Astrocyte of the hippocampus (primary cell): Measurements from ENCODE around the gene MYADML2.

Source experiments
- DNase-seq: peaks from one replicate; pipeline ENCODE4 v3.0.0; 2011; ENCODE audit warnings: low read depth, low spot score

The MYADML2 gene

DNA sequence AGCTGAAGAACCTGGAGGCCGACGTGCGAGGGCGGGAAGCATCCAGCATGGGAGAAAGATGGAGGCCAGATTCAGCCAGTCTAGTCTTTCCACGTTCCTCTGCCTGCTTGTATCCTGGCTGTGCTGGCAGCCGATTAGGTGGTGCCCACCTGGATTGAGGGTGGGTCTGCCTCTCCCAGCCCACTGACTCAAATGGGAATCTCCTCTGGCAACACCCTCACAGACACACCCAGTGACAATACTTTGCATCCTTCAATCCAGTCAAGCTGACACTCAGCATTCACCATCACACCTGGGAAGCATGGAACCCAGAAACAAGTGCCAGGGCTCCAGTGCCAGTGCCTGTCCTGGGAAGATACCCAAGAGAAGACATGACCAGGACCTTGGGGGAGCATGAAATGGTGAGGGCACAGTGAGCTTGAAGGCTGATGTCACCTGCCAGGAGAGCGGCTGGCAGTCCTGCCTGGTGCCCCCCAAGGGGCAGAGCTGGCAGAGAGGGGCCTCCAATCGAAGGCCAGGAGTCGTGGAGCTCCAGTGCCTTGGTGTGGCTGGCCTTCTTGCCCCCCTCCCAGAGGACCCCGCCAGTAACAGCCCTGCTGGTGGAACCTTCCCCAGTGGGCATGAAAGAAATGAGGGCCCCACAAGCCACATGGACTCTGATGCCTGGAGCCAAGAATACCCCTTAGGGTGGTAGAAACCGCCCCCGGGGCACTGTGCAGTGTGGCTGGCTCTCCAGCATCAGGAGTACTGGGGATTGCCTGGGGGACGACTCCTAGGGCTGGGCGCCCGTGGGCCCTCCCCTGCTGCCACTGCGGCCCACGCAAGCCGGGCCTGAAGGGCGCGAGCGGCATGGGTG, 45.6 kb downstream of the MYADML2 start:
- no peak for DNase-seq

DNA sequence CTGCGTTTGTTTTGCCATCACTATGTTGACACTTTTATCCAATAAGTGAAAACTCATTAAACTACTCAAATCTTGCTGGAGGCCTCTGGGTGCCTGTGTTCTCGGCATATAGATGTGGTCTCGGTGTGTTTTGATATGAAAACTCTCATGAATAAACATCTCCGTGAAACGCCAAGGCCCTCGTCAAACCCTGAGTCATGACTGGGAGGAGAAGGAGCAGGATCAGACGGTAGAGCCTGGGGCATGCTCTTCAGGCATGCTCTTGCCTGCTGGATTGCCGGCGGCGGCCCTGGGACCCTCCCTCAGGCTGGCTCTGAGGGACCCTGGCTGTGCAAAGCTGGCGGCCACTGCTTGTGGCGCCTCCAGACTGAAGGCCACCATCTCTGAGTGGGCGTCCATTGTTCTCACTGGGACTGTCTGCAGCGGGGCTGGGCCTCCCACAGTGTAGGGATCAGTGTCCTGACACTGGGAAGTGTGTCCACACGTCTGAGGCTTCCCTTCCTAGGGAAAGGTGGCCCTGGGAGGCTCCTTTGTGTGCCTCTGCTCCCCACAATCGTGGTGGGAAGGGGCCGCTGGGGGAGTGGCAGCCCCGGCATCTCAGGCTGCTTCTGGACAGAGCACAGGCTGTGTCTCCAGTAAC, 46.7 kb downstream of the MYADML2 start:
- DNase-seq, result peak; percentile 63

DNA sequence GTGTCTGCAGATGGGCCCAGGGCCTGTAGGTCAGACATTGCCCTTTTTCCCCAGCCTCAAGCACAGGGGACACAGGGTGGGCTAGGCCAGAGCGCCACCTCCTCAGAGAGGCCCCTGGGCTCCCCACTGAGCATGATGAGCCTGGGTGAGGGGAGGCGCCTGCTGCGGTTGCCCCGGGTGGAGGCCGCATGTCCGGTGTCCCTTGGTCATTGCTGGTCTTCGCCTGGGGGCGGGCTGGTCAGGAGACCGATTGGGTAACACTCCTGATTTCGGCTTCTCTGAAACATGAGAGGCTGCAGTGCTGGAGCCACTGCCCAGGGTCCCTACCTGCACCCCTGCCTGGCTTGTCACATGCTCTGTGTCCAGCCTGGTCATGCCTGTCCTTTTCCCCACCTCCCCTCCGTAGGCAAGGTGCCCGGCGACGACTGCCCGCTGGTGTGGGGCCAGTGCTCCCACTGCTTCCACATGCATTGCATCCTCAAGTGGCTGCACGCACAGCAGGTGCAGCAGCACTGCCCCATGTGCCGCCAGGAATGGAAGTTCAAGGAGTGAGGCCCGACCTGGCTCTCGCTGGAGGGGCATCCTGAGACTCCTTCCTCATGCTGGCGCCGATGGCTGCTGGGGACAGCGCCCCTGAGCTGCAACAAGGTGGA, 47.4 kb downstream of the MYADML2 start:
- no peak for DNase-seq

DNA sequence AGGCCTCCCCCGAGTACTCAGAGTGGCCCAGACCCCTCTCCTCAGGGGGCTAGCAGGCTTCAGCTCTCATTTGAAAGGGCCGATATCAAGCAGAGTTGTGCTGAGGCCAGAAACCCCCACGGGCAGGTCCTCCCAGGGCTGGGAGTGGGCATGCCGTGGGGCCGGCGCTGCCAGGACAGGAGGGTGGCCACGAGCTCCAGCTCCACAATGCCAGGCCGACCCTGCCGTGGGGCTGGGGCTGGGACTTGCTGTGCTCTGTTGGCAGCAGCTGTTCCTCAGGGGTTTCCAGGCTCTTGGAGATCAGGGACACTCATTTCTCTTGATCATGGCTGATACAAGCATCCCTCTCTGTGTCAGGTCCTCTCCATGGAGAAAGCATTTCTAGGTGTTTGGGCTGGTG, 48.1 kb downstream of the MYADML2 start:
- DNase-seq, result no peak

DNA sequence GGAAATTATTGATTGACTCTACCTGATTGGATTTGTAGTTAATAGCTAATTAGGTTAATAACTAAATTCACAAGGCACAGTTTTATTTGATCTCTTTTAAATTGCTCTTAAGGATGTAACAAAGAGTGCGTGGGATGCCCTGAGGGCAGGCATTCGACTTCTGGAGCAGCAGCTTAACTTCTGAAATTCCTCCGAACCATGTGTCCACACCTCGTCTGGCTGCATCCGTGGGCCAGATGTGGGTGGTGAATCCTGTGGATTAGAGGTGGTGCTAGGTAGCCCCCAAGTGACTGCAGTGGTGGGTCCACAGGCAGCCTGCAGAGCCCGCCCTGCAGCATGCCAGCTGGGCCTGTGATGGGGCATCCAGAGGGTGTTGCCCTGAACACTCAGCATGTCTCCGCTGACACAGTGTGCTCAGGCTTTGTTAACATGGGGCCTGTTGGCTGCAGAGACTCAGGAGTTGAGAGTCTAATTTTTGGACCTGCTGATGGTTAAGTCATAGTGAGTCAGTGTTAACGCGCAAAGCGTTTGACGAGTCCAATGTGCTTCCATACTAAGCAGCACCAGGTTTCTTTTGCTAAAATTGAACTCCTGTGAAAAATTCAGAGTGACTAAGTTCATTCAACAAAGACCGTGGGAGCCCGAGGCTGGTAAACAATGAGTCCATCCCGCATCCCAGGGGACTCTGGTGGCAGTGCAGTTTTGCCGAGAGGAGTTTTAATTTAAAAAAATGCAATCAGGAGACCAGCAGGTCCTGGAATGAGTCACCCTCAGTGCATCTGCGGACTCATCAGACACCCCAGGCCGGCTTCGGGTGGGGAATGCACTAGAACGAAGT, 48.8 kb downstream of the MYADML2 start:
- DNase-seq, result peak; percentile 84

DNA sequence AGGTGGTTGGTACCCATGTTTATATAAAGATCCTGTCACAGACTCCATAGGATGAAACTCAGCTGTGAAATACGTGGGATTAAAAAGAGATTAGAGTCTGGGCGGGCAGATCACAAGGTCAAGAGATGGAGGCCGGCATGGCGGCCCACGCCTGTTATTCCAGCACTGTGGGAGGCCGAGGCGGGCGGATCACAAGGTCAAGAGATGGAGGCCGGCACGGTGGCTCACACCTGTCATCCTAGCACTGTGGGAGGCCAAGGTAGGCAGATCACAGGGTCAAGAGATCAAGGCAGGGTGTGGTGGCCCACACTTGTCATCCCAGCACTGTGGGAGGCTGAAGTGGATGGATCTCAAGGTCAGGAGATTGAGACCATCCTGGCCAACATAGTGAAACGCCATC, 51.6 kb downstream of the MYADML2 start:
- DNase-seq, result no peak

DNA sequence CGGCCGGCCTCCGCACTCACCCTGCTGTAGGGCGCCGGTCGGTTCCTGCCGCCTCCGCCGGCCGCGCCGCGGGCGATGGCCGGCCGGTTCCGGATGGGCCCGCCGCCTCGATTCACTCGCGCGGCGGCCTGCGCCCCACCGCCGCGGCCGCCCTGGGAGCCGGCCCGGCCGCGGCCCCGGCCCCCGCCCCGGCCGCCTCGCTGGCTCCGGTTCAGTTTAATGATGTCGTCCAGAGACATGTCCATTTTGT, 55.8 kb downstream of the MYADML2 start:
- DNase-seq, result no peak

DNA sequence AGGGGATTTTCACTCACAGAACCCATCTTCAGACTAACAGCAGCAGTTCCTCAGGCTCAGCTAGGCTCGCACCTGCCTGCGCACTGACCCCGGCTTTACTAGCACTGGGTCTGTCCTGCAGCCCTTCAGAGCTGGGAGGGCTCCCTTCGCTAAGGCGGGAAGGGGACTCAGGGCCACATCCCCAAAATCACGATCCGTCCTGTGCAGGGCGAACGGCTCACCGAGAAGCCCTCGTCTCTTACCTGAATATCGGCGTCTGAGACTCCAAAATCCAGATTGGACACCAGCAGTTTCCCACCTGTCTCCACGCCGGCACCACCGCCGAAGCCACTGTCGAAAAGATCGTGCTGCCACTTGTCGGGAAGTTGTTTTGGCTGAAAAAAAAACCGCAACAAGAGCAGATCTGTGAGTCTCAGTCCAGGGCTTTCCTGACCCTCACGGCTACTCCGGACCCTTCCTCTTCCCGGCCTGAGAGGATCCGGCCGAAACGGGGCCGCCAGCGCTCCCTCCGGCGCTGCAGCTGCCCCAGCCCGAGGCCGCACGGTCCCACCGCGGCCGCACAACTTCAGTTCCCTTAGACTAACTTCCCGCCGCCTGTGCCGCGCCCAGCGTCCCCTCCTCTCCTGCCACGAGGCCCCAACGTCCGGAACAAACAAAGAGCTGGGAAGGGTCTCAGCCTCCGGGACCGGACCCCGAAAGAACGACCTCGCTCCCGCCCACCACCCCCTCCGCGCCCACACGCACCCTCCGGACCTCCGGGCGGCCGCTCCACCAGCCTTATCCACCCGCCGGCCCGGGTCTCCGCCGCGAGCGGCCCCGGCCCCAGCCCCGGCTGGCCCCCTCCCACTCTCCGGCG, 56.4 kb downstream of the MYADML2 start:
- DNase-seq, result peak; percentile 37
